Measurements from ENCODE around the gene KRT33B. TPM values are rescaled to one million over a fixed set of nuclear protein-coding genes. Genes with fewer than 3 reads are reported as not detected.

The KRT33B gene
- total RNA-seq, 4 donors from 2014 or later, result not detected

GRCh38 chr17:41393826-41394225, 24.2 kb upstream of the KRT33B start:
- no peaks in the 10 kb centered on the region for H3K36me3 ChIP-seq
- intact Hi-C loops (cut with DNase I; ENCODE audit: low total_unique reads), result no loop called here

GRCh38 chr17:41393294-41393693, 23.7 kb upstream of the KRT33B start:
- Histone ChIP-seq H3K36me3 (no peaks in the 10 kb centered on the region), H3K9me3 (no peaks in the 10 kb centered on the region), H3K4me3 (no peak overlapping the region), H3K4me1 (no peaks in the 10 kb centered on the region), H3K27me3 (no peaks in the 10 kb centered on the region), H3K27ac (no peak overlapping the region)
- TF ChIP-seq POLR2A (IDR thresholded peaks at IDR 0.05), result no peak
- TF ChIP-seq, protein P1, sequence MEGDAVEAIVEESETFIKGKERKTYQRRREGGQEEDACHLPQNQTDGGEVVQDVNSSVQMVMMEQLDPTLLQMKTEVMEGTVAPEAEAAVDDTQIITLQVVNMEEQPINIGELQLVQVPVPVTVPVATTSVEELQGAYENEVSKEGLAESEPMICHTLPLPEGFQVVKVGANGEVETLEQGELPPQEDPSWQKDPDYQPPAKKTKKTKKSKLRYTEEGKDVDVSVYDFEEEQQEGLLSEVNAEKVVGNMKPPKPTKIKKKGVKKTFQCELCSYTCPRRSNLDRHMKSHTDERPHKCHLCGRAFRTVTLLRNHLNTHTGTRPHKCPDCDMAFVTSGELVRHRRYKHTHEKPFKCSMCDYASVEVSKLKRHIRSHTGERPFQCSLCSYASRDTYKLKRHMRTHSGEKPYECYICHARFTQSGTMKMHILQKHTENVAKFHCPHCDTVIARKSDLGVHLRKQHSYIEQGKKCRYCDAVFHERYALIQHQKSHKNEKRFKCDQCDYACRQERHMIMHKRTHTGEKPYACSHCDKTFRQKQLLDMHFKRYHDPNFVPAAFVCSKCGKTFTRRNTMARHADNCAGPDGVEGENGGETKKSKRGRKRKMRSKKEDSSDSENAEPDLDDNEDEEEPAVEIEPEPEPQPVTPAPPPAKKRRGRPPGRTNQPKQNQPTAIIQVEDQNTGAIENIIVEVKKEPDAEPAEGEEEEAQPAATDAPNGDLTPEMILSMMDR (IDR thresholded peaks at IDR 0.05), result no peak
- intact Hi-C loops (cut with DNase I; ENCODE audit: low total_unique reads), result no loop called here
- no peak for DNase-seq

More at GRCh38 chr17:41393826-41394225, 24.2 kb upstream of the KRT33B start:
- DNase-seq, result no peak
- Histone ChIP-seq H3K27me3 (no peaks in the 10 kb centered on the region), H3K4me1 (no peaks in the 10 kb centered on the region), H3K9me3 (no peaks in the 10 kb centered on the region), H3K27ac (no peak overlapping the region), H3K4me3 (no peak overlapping the region)
- no peak for TF ChIP-seq POLR2A (IDR thresholded peaks at IDR 0.05)
- TF ChIP-seq, protein P1 (IDR thresholded peaks at IDR 0.05), result no peak

GRCh38 chr17:41392278-41392677, 22.7 kb upstream of the KRT33B start:
- no peak for DNase-seq
- Histone ChIP-seq H3K9me3 (no peaks in the 10 kb centered on the region), H3K36me3 (no peaks in the 10 kb centered on the region), H3K27ac (no peak overlapping the region), H3K27me3 (no peaks in the 10 kb centered on the region), H3K4me1 (no peaks in the 10 kb centered on the region), H3K4me3 (no peak overlapping the region)
- TF ChIP-seq, protein P1 (IDR thresholded peaks at IDR 0.05), result no peak
- TF ChIP-seq POLR2A (IDR thresholded peaks at IDR 0.05), result no peak
- intact Hi-C loops (cut with DNase I; ENCODE audit: low total_unique reads), result no loop called here

- Histone ChIP-seq H3K36me3 (no peaks in the 10 kb centered on the region), H3K4me3 (no peak overlapping the region), H3K4me1 (no peaks in the 10 kb centered on the region), H3K27me3 (no peaks in the 10 kb centered on the region), H3K27ac (no peak overlapping the region), H3K9me3 (peaks cover 0 to 1% of the 10 kb centered on the region in 2 donors)
- TF ChIP-seq, protein P1 (IDR thresholded peaks at IDR 0.05), result no peak
- TF ChIP-seq POLR2A (IDR thresholded peaks at IDR 0.05), result no peak
- no peak for DNase-seq
- intact Hi-C loops (cut with DNase I; ENCODE audit: low total_unique reads), result no loop called here
These were observed 21.9 kb upstream of the KRT33B start for GRCh38 chr17:41391535-41391934.

DNA sequence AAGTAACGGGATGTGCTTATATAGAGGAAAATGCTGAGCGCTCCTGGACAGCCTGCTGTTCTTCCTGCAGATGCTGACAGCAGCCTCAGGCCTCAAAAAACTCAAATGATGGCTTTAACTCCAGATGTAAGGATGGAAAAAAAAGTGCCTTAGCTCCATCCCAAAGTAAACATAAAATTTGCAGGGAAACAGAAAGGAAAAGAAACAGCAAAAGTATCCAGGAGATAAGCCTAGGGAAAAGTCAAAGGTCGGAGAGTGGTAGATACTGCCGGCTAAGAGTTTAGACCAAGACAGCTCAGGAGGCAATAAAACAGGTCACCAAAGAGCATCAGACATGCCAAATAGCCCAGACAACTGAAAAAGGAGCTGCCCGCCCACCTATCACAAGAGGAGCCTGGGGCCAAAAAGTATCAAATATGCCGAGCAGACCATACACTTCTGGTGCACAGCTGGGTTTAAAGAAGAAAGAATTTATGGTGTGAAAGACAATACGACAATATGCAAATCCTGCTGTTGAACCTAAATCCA, 20.9 kb upstream of the KRT33B start:
- no peaks in the 10 kb centered on the region for H3K27me3 ChIP-seq
- H3K4me3 ChIP-seq, result no peak overlapping the region
- H3K36me3 ChIP-seq, result no peaks in the 10 kb centered on the region
- no peak for DNase-seq
- TF ChIP-seq, protein P1 (IDR thresholded peaks at IDR 0.05), result no peak
- TF ChIP-seq POLR2A (IDR thresholded peaks at IDR 0.05), result no peak
- intact Hi-C loops (cut with DNase I; ENCODE audit: low total_unique reads), result no loop called here
- H3K4me1 ChIP-seq, result no peaks in the 10 kb centered on the region
- H3K27ac ChIP-seq, result no peak overlapping the region
- peaks cover 0 to 3% of the 10 kb centered on the region in 2 donors for H3K9me3 ChIP-seq
